CD14-positive monocyte (primary cell): ENCODE data around the gene OR2S2. TPM values are rescaled to one million over a fixed set of nuclear protein-coding genes. Genes with fewer than 3 reads are reported as not detected.

Source experiments
- DNase-seq, 3 donors: peaks; one replicate each; pipeline ENCODE4 v3.0.0-alpha.2; 2011 to 2022
- H2AFZ ChIP-seq: 2 replicates; pipeline ENCODE4 v1.6.0; 2012; ENCODE audit warnings: mild to moderate bottlenecking, low read depth, low read length, inconsistent platforms; ENCODE audit not compliant: insufficient read depth, poor library complexity, severe bottlenecking
- H3K27ac ChIP-seq, 2 donors: 1 replicate in 1 of 2; 2 replicates in 1 of 2; pipeline ENCODE4 v1.5.1; 2012 to 2013; ENCODE audit warnings: low read length in 2 of 2, control low read depth in 1 of 2, inconsistent platforms in 1 of 2, low read depth in 1 of 2, mild to moderate bottlenecking in 1 of 2
- H3K27me3 ChIP-seq, 2 donors: one replicate each; pipeline versions ENCODE4 v1.6.0 to v1.6.1; 2011 to 2013; ENCODE audit warnings: low read length in 2 of 2; ENCODE audit not compliant: control insufficient read depth in 2 of 2, insufficient read depth in 2 of 2
- H3K36me3 ChIP-seq, 2 donors: replicated peaks in 1 of 2; 1 replicate in 1 of 2; 2 replicates in 1 of 2; pipeline versions ENCODE4 v1.5.1 to v1.6.1; 2012 to 2013; ENCODE audit warnings: low read length in 2 of 2, control low read depth in 1 of 2, inconsistent platforms in 1 of 2, mild to moderate bottlenecking in 1 of 2; ENCODE audit not compliant: insufficient read depth in 2 of 2, control insufficient read depth in 1 of 2
- H3K4me1 ChIP-seq, 2 donors: 1 replicate in 1 of 2; 2 replicates in 1 of 2; pipeline versions ENCODE4 v1.5.1 to v1.6.1; 2012 to 2013; ENCODE audit warnings: low read length in 2 of 2, control low read depth in 1 of 2, inconsistent platforms in 1 of 2, mild to moderate bottlenecking in 1 of 2, moderate library complexity in 1 of 2; ENCODE audit not compliant: insufficient read depth in 2 of 2, control insufficient read depth in 1 of 2
- H3K4me2 ChIP-seq: replicated peaks from 2 replicates; pipeline ENCODE3; 2012; ENCODE audit warnings: low read length, moderate library complexity, mild to moderate bottlenecking; ENCODE audit not compliant: poor library complexity, severe bottlenecking; ENCODE audit errors: extremely low read depth
- H3K4me3 ChIP-seq, 3 experiments: fragments of 200-600 bp in 1 of 3; sonication (generic) in 1 of 3; replicated peaks in 1 of 3; 1 replicate in 2 of 3; 2 replicates in 1 of 3; pipeline ENCODE4 v1.5.1; 2011 to 2013; ENCODE audit warnings: low read length in 3 of 3, mild to moderate bottlenecking in 3 of 3, control low read depth in 2 of 3, low read depth in 2 of 3, inconsistent platforms in 1 of 3, moderate library complexity in 1 of 3
- H3K79me2 ChIP-seq: 2 replicates; pipeline ENCODE4 v1.6.0; 2012; ENCODE audit warnings: mild to moderate bottlenecking, control low read depth, inconsistent platforms, low read length, moderate library complexity; ENCODE audit not compliant: insufficient read depth
- H3K9ac ChIP-seq: 2 replicates; pipeline ENCODE4 v1.6.0; 2017; ENCODE audit warnings: low read length, mild to moderate bottlenecking; ENCODE audit not compliant: insufficient read depth, poor library complexity, severe bottlenecking
- H3K9me3 ChIP-seq, 2 donors: replicated peaks in 1 of 2; 1 replicate in 1 of 2; 2 replicates in 1 of 2; pipeline versions ENCODE4 v1.5.1 to v1.6.1; 2012 to 2013; ENCODE audit warnings: low read length in 2 of 2, control low read depth in 1 of 2; ENCODE audit not compliant: control insufficient read depth in 1 of 2, insufficient read depth in 1 of 2
- H4K20me1 ChIP-seq: 2 replicates; pipeline ENCODE4 v1.6.0; 2012; ENCODE audit warnings: mild to moderate bottlenecking, low read length, control low read depth, moderate library complexity; ENCODE audit not compliant: insufficient read depth
- H3K27ac Mint-ChIP-seq, 7 donors: one replicate each; pipeline ENCODE4 v1.8.0; 2020; ENCODE audit warnings: mild to moderate bottlenecking in 7 of 7, mixed read lengths in 7 of 7, moderate library complexity in 6 of 7, inconsistent platforms in 2 of 7
- H3K27me3 Mint-ChIP-seq, 3 donors: one replicate each; pipeline ENCODE4 v1.8.0; 2021 to 2022; ENCODE audit warnings: low read depth in 3 of 3, mild to moderate bottlenecking in 3 of 3, mixed read lengths in 3 of 3, moderate library complexity in 3 of 3, inconsistent platforms in 1 of 3
- H3K36me3 Mint-ChIP-seq, 2 donors: one replicate each; pipeline ENCODE4 v1.8.0; 2020; ENCODE audit warnings: mixed read lengths in 2 of 2, inconsistent platforms in 1 of 2, mild to moderate bottlenecking in 1 of 2
- H3K4me1 Mint-ChIP-seq: one replicate; pipeline ENCODE4 v1.8.0; 2020; ENCODE audit warnings: mild to moderate bottlenecking, mixed read lengths
- H3K4me3 Mint-ChIP-seq, 2 donors: one replicate each; pipeline ENCODE4 v1.8.0; 2020; ENCODE audit warnings: mild to moderate bottlenecking in 2 of 2, mixed read lengths in 2 of 2, moderate library complexity in 1 of 2
- H3K9me3 Mint-ChIP-seq, 7 donors: one replicate each; pipeline ENCODE4 v1.8.0; 2020 to 2022; ENCODE audit warnings: mixed read lengths in 7 of 7, mild to moderate bottlenecking in 6 of 7, moderate library complexity in 6 of 7, inconsistent platforms in 2 of 7
- CTCF ChIP-seq: fragments of 200-600 bp; IDR thresholded peaks from one replicate; pipeline ENCODE4 v1.8.0; 2022; ENCODE audit warnings: antibody characterized with exemption, mild to moderate bottlenecking
- WGBS: methylation state at CpG from one replicate; pipeline ENCODE4 v1.1.5; 2013; ENCODE audit warnings: missing lambda C conversion rate; ENCODE audit not compliant: insufficient coverage; 5-methylcytosine and 5-hydroxymethylcytosine counted together
- intact Hi-C, 2 donors: fragments of 100-400 bp; cut with micrococcal nuclease; formaldehyde crosslinking; loops; one replicate each; pipeline versions ENCODE4 v1.15.0 to v1.15.1; 2023
- polyA plus RNA-seq, 3 donors: library from polyadenylated mRNA; depleted of rRNA in 1 of 3; unstranded in 2 of 3; stranded (reverse) in 1 of 3; fragments of 300-500 nt in 2 of 3; fragments of >200 nt in 1 of 3; fragmentation: Illumina TruSeq in 2 of 3; gene quantifications; 1 replicate in 2 of 3; 2 replicates in 1 of 3; pipeline ENCODE4 v1.2.3, GENCODE V29; 2012 to 2021

Gene OR2S2
- polyA plus RNA-seq, 3 donors, result not detected

GRCh38 chr9:35967042-35967441 lies 9.1 kb upstream of the OR2S2 start:
- Mint-ChIP-seq H3K9me3 (peaks cover 0 to 9% (median 3%) of the 10 kb centered on the region in 7 donors), H3K4me3 (peak overlapping the region in 1 of 2 donors; percentile 40), H3K4me1 (peaks cover 2% of the 10 kb centered on the region), H3K36me3 (peaks cover 2 to 4% of the 10 kb centered on the region in 2 donors), H3K27ac (no peak overlapping the region), H3K27me3 (peaks cover 35 to 44% (median 38%) of the 10 kb centered on the region in 3 donors)
- Histone ChIP-seq H3K4me2 (no peak overlapping the region), H3K9me3 (no peaks in the 10 kb centered on the region), H3K27me3 (peaks cover 3 to 36% of the 10 kb centered on the region in 2 donors), H3K79me2 (no peaks in the 10 kb centered on the region), H3K4me1 (no peaks in the 10 kb centered on the region), H3K9ac (no peak overlapping the region), H2AFZ (no peak overlapping the region), H4K20me1 (no peaks in the 10 kb centered on the region), H3K4me3 (no peak overlapping the region), H3K36me3 (no peaks in the 10 kb centered on the region), H3K27ac (no peak overlapping the region)
- no peak for TF ChIP-seq CTCF
- no peak for DNase-seq
- intact Hi-C loops, result no loop called here
- no CpG with 5 or more reads among the region's 2 CpGs for WGBS

- Histone ChIP-seq H3K36me3 (no peaks in the 10 kb centered on the region), H3K79me2 (no peaks in the 10 kb centered on the region), H2AFZ (no peak overlapping the region), H3K4me1 (no peaks in the 10 kb centered on the region), H3K27me3 (peaks cover 3 to 31% of the 10 kb centered on the region in 2 donors), H4K20me1 (no peaks in the 10 kb centered on the region), H3K4me2 (no peak overlapping the region), H3K9me3 (no peaks in the 10 kb centered on the region), H3K9ac (no peak overlapping the region), H3K27ac (no peak overlapping the region), H3K4me3 (no peak overlapping the region)
- Mint-ChIP-seq H3K9me3 (peaks cover 0 to 4% (median 0%) of the 10 kb centered on the region in 7 donors), H3K4me3 (no peak overlapping the region), H3K27me3 (peaks cover 29 to 38% (median 32%) of the 10 kb centered on the region in 3 donors), H3K4me1 (no peaks in the 10 kb centered on the region), H3K36me3 (peaks cover 0 to 2% of the 10 kb centered on the region in 2 donors), H3K27ac (no peak overlapping the region)
- intact Hi-C loops, result no loop called here
- DNase-seq, result no peak
- TF ChIP-seq CTCF, result no peak
- no CpG with 5 or more reads among the region's 4 CpGs for WGBS
Observed at GRCh38 chr9:35966433-35966832, 8.5 kb upstream of the OR2S2 start.
